ENCODE results near the gene TMEM97.

DNA sequence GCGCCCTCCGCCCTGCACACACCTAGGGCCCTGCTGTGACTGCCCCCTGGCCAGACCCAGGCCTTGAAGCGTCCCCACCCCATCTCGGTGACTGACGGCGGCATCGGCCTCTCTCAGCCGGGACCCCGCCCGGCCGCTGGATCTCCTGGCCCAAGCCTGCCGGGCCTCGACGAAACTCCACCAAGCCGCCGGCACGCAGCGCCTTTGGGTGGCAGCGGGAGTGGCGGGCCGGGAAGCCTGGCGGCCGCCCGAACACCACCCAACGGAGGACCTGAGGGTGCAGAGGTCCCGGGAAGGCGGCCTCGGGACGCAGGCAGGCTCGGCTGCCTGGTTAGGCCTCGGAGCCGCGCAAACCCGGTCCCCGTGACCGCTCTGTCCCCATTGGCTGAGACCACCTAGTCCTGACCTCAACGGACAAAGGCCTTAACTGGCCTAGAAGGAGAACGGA is 12.0 kb upstream of the TMEM97 start:
- TF ChIP-seq CTCF (IDR thresholded peaks at IDR 0.05) (no peak), POLR2A (IDR thresholded peaks at IDR 0.05) (no peak), POLR2AphosphoS5 (IDR thresholded peaks at IDR 0.05) (no peak)

Data from prostate gland (tissue), 2 donors.